H1 (cell line): Measurements from ENCODE around the gene GPX7. TPM values are rescaled to one million over a fixed set of nuclear protein-coding genes. Genes with fewer than 3 reads are reported as not detected.

ENCODE experiments used
- CTCF ChIA-PET: fragments of 300-600 bp; sonication (Branson Sonifier 250); formaldehyde crosslinking; loops from one replicate; lab custom pipeline; 2021; ENCODE audit not compliant: partially characterized antibody; lab: Charles Lee
- POLR2A ChIA-PET: fragments of 300-600 bp; sonication (Branson Sonifier 250); formaldehyde crosslinking; loops from one replicate; lab custom pipeline; 2021; ENCODE audit warnings: inconsistent platforms; ENCODE audit not compliant: partially characterized antibody; lab: Charles Lee
- DNase-seq, 2 experiments: peaks; one replicate each; pipeline versions ENCODE4 v3.0.0 to v3.0.0-alpha.2; 2010 to 2022; ENCODE audit warnings: low spot score in 2 of 2, low read depth in 1 of 2, mixed read lengths in 1 of 2
- FAIRE-seq: peaks from 2 replicates; lab custom pipeline; 2011; peaks lifted over from hg19 to GRCh38; lab: Jason Lieb, UNC
- H2AFZ ChIP-seq: 2 replicates; pipeline ENCODE4 v1.8.1; 2012; ENCODE audit warnings: low read length, inconsistent platforms
- H2AK5ac ChIP-seq: 2 replicates; pipeline ENCODE4 v1.6.1; 2013; ENCODE audit warnings: low read depth, low read length
- H2BK120ac ChIP-seq: replicated peaks from 2 replicates; pipeline ENCODE3; 2013; ENCODE audit warnings: low read depth, low read length, inconsistent platforms
- H2BK12ac ChIP-seq: 2 replicates; pipeline ENCODE4 v1.6.1; 2013; ENCODE audit warnings: low read depth, low read length
- H2BK15ac ChIP-seq: 2 replicates; pipeline ENCODE4 v1.6.1; 2013; ENCODE audit warnings: low read length
- H2BK20ac ChIP-seq: 2 replicates; pipeline ENCODE4 v1.6.1; 2013; ENCODE audit warnings: low read length
- H2BK5ac ChIP-seq: 2 replicates; pipeline ENCODE4 v1.6.1; 2013; ENCODE audit warnings: low read depth, low read length
- H3K14ac ChIP-seq: 2 replicates; pipeline ENCODE4 v1.6.1; 2013; ENCODE audit warnings: inconsistent platforms; ENCODE audit not compliant: insufficient read length
- H3K18ac ChIP-seq: 2 replicates; pipeline ENCODE4 v1.6.1; 2013; ENCODE audit warnings: low read length; ENCODE audit errors: extremely low read depth
- H3K23ac ChIP-seq: 2 replicates; pipeline ENCODE4 v1.6.1; 2013; ENCODE audit warnings: inconsistent platforms; ENCODE audit not compliant: insufficient read length
- H3K23me2 ChIP-seq: 2 replicates; pipeline ENCODE4 v1.6.1; 2013; ENCODE audit warnings: low read depth, low read length
- H3K27ac ChIP-seq: 2 replicates; pipeline ENCODE4 v1.6.1; 2011; ENCODE audit warnings: low read depth, low read length, inconsistent platforms
- H3K27me3 ChIP-seq, 4 experiments: replicated peaks in 1 of 4; 1 replicate in 1 of 4; 2 replicates in 3 of 4; pipeline versions ENCODE4 v1.6.1 to v1.8.1; 2011 to 2013; ENCODE audit warnings: low read length in 3 of 4, mild to moderate bottlenecking in 3 of 4, inconsistent platforms in 2 of 4, mixed read lengths in 2 of 4, moderate library complexity in 1 of 4; ENCODE audit not compliant: control insufficient read depth in 3 of 4, insufficient read depth in 3 of 4; ENCODE audit errors: extremely low read depth in 1 of 4
- H3K36me3 ChIP-seq, 4 experiments: 2 replicates each; pipeline versions ENCODE4 v1.6.1 to v1.8.1; 2011 to 2013; ENCODE audit warnings: mild to moderate bottlenecking in 4 of 4, low read length in 3 of 4, moderate library complexity in 2 of 4, control low read depth in 1 of 4, inconsistent platforms in 1 of 4; ENCODE audit not compliant: insufficient read depth in 4 of 4, control insufficient read depth in 2 of 4
- H3K4ac ChIP-seq: replicated peaks from 2 replicates; pipeline ENCODE3; 2013; ENCODE audit warnings: low read length, low read depth, mixed read lengths, inconsistent platforms; ENCODE audit not compliant: insufficient read length
- H3K4me1 ChIP-seq, 4 experiments: replicated peaks in 1 of 4; 1 replicate in 1 of 4; 2 replicates in 3 of 4; pipeline versions ENCODE4 v1.6.1 to v1.8.1; 2011 to 2013; ENCODE audit warnings: low read length in 3 of 4, inconsistent platforms in 2 of 4, mixed read lengths in 1 of 4; ENCODE audit not compliant: insufficient read depth in 4 of 4, control insufficient read depth in 3 of 4
- H3K4me2 ChIP-seq, 2 experiments: 2 replicates each; pipeline versions ENCODE4 v1.6.1 to v1.8.1; 2011 to 2013; ENCODE audit warnings: low read depth in 2 of 2, low read length in 2 of 2, control low read depth in 1 of 2, inconsistent platforms in 1 of 2, mild to moderate bottlenecking in 1 of 2; ENCODE audit not compliant: insufficient read depth in 1 of 2
- H3K4me3 ChIP-seq, 4 experiments: fragments of 200-600, 300-600 bp in 1 of 4; sonication (generic), shearing (Covaris generic), sonication (Bioruptor Twin) in 1 of 4; 2 replicates each; pipeline versions ENCODE4 v1.5.1 to v1.8.1; 2011 to 2016; ENCODE audit warnings: low read length in 4 of 4, low read depth in 3 of 4, control low read depth in 2 of 4, inconsistent platforms in 2 of 4, mild to moderate bottlenecking in 2 of 4, mixed read lengths in 1 of 4, moderate library complexity in 1 of 4; ENCODE audit not compliant: insufficient read depth in 2 of 4; ENCODE audit errors: extremely low read depth in 1 of 4
- H3K56ac ChIP-seq: replicated peaks from 2 replicates; pipeline ENCODE3; 2013; ENCODE audit warnings: low read depth, mild to moderate bottlenecking, mixed read lengths, low read length, inconsistent platforms; ENCODE audit not compliant: insufficient read length
- H3K79me1 ChIP-seq: 2 replicates; pipeline ENCODE4 v1.6.1; 2013; ENCODE audit warnings: low read depth, low read length, control low read depth
- H3K79me2 ChIP-seq, 2 experiments: 2 replicates each; pipeline versions ENCODE4 v1.6.1 to v1.8.1; 2012 to 2013; ENCODE audit warnings: low read length in 2 of 2, mild to moderate bottlenecking in 2 of 2, inconsistent platforms in 1 of 2; ENCODE audit not compliant: insufficient read depth in 2 of 2, control insufficient read depth in 1 of 2
- H3K9ac ChIP-seq, 4 experiments: replicated peaks in 1 of 4; 1 replicate in 1 of 4; 2 replicates in 3 of 4; pipeline versions ENCODE4 v1.6.1 to v1.8.1; 2011 to 2013; ENCODE audit warnings: low read depth in 3 of 4, low read length in 3 of 4, control low read depth in 2 of 4, mild to moderate bottlenecking in 2 of 4, moderate library complexity in 2 of 4, inconsistent platforms in 1 of 4; ENCODE audit errors: extremely low read depth in 1 of 4
- H3K9me3 ChIP-seq, 2 experiments: 2 replicates each; pipeline versions ENCODE4 v1.6.1 to v1.8.1; 2012 to 2013; ENCODE audit warnings: mild to moderate bottlenecking in 2 of 2, moderate library complexity in 2 of 2, control low read depth in 1 of 2, inconsistent platforms in 1 of 2, low read depth in 1 of 2, low read length in 1 of 2, mixed read lengths in 1 of 2; ENCODE audit not compliant: insufficient read depth in 2 of 2
- H4K20me1 ChIP-seq, 2 experiments: replicated peaks in 1 of 2; 2 replicates each; pipeline versions ENCODE3 to v1.8.1; 2011 to 2013; ENCODE audit warnings: inconsistent platforms in 2 of 2, low read length in 2 of 2, mild to moderate bottlenecking in 1 of 2; ENCODE audit not compliant: insufficient read depth in 2 of 2, control insufficient read depth in 1 of 2
- H4K5ac ChIP-seq: 2 replicates; pipeline ENCODE4 v1.6.1; 2013; ENCODE audit warnings: low read length, low read depth, mixed read lengths, inconsistent platforms; ENCODE audit not compliant: insufficient read length
- H4K8ac ChIP-seq: 2 replicates; pipeline ENCODE4 v1.8.0; 2013; ENCODE audit warnings: mild to moderate bottlenecking, moderate library complexity, low read length, inconsistent platforms; ENCODE audit not compliant: insufficient read depth; ENCODE audit errors: extremely low read depth
- H4K91ac ChIP-seq: replicated peaks from 2 replicates; pipeline ENCODE3; 2013; ENCODE audit warnings: low read length, mixed read lengths, inconsistent platforms; ENCODE audit not compliant: insufficient read length
- BACH1 ChIP-seq: IDR thresholded peaks from 2 replicates; pipeline ENCODE4 v1.6.1; 2012; ENCODE audit warnings: low read length, improper control_type of control experiment
- EZH2 ChIP-seq: fragments of 200-600 bp; sonication (generic); IDR thresholded peaks from 2 replicates; pipeline ENCODE4 v1.7.1; 2012; ENCODE audit warnings: low read depth, mild to moderate bottlenecking, moderate library complexity, low read length, inconsistent platforms; ENCODE audit not compliant: severe bottlenecking
- GABPA ChIP-seq: IDR thresholded peaks from 2 replicates; pipeline ENCODE4 v1.6.1; 2011; ENCODE audit warnings: mild to moderate bottlenecking, low read length, moderate library complexity, borderline replicate concordance; ENCODE audit not compliant: insufficient read depth
- JUND ChIP-seq: IDR thresholded peaks from 2 replicates; pipeline ENCODE4 v1.6.1; 2011; ENCODE audit warnings: mild to moderate bottlenecking, improper control_type of control experiment, low read length
- MAFK ChIP-seq: IDR thresholded peaks from 2 replicates; pipeline ENCODE4 v1.6.1; 2012; ENCODE audit warnings: low read depth, mild to moderate bottlenecking, improper control_type of control experiment, low read length
- PHF8 ChIP-seq: fragments of 200-600 bp; sonication (generic); conservative IDR thresholded peaks from 2 replicates; pipeline ENCODE4 v1.7.1; 2012; ENCODE audit warnings: low read depth, mild to moderate bottlenecking, inconsistent platforms, low read length, moderate library complexity
- POU5F1 ChIP-seq: IDR thresholded peaks from 2 replicates; pipeline ENCODE4 v1.6.1; 2011; ENCODE audit warnings: low read depth, mild to moderate bottlenecking, low read length, moderate library complexity
- RAD21 ChIP-seq, 2 experiments: IDR thresholded peaks in 1 of 2; conservative IDR thresholded peaks in 1 of 2; 2 replicates each; pipeline ENCODE4 v1.6.1; 2011; ENCODE audit warnings: low read depth in 2 of 2, low read length in 2 of 2, improper control_type of control experiment in 1 of 2, inconsistent platforms in 1 of 2, mild to moderate bottlenecking in 1 of 2, moderate library complexity in 1 of 2
- RNF2 ChIP-seq: fragments of 200-900, 300-1000 bp; sonication (generic); IDR thresholded peaks from 2 replicates; pipeline ENCODE4 v1.7.1; 2016; ENCODE audit warnings: borderline replicate concordance, low read depth, mild to moderate bottlenecking, antibody characterized with exemption, low read length; ENCODE audit not compliant: poor library complexity, severe bottlenecking; ENCODE audit errors: missing control alignments
- RXRA ChIP-seq: IDR thresholded peaks from 2 replicates; pipeline ENCODE4 v1.6.1; 2011; ENCODE audit warnings: low read depth, mild to moderate bottlenecking, low read length, moderate library complexity; ENCODE audit not compliant: insufficient read depth
- WGBS, 2 experiments: shearing (Covaris generic) in 1 of 2; methylation state at CpG; one replicate each; pipeline versions ENCODE4 v1.1.6 to v1.1.7; 2013 to 2015; ENCODE audit warnings: low lambda C conversion rate in 2 of 2, mixed read lengths in 2 of 2, inconsistent platforms in 1 of 2, low coverage in 1 of 2, missing lambda C conversion rate in 1 of 2; ENCODE audit not compliant: insufficient replicate concordance in 2 of 2, insufficient coverage in 1 of 2, insufficient read length in 1 of 2; ENCODE audit errors: extremely low coverage in 1 of 2, missing lambda C conversion rate in 1 of 2; 5-methylcytosine and 5-hydroxymethylcytosine counted together
- polyA plus RNA-seq, 7 experiments: library from polyadenylated mRNA; depleted of rRNA in 3 of 7; stranded (reverse) in 5 of 7; unstranded in 2 of 7; fragments of >200 nt in 5 of 7; fragments of 200-250 nt in 2 of 7; gene quantifications; 1 replicate in 5 of 7; 2 replicates in 1 of 7; 4 replicates in 1 of 7; pipeline versions ENCODE4 v1.2.1 to v1.2.3, GENCODE V29; 2011 to 2013; ENCODE audit warnings: missing spikeins in 2 of 7, mixed read lengths in 2 of 7
- total RNA-seq: library from RNA; stranded (reverse); fragmentation: NEBNext Ultra II Directional; extraction: Animal tissue kit (Norgen Biotek cat#: 25700); gene quantifications from 2 replicates; pipeline ENCODE4 v1.2.1, GENCODE V29; 2021

GPX7 gene
- total and polyA plus RNA-seq, 2 of the 8 experiments (the other 6 are each of a cell fraction or from before 2014, with no cell fraction given), result 13.0 to 37.5 TPM

DNA sequence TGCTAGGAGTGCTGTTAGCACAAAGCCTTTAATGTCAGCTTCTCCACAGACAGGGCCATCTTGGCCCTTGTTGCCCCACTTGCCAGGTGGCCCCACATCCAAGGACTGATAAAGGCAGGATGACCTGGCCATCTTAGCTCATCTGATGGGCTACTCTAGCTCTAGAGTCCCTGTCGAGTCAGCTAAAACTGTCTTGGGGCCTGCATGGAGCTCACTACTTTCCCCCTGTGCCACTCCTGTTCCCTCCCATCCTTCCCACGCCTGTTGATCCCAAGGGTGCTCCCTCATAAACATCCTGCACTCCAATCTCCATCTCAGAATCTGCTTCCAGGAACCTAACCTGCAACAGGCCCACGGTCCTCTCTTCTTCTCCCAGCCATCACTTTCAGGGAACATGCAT lies 652 bp upstream of the GPX7 start:
- no peak overlapping the region for H3K9ac ChIP-seq
- H2AFZ ChIP-seq, result peak overlapping the region; percentile 86
- no peak overlapping the region for H3K23ac ChIP-seq
- DNase-seq (no peak), FAIRE-seq (no peak)
- no peaks in the 10 kb centered on the region for H3K79me2 ChIP-seq
- no peak overlapping the region for H3K56ac ChIP-seq
- H2AK5ac ChIP-seq, result no peak overlapping the region
- H3K36me3 ChIP-seq, result no peaks in the 10 kb centered on the region
- no peak overlapping the region for H3K4ac ChIP-seq
- CTCF ChIA-PET, result interaction anchor here (0.7 to 1.2 kb wide), 2 partner anchors 34 to 266 kb away, joined by 3 to 4 read pairs; no protein-coding TSS in a partner anchor
- no peak overlapping the region for H3K14ac ChIP-seq
- no peak overlapping the region for H2BK5ac ChIP-seq
- H3K4me1 ChIP-seq, result peaks cover 0 to 10% (median 2%) of the 10 kb centered on the region in 4 experiments; a peak in 2 of 7 replicates
- H4K91ac ChIP-seq, result no peak overlapping the region
- no peak for TF ChIP-seq JUND
- no peak for TF ChIP-seq RXRA
- TF ChIP-seq RNF2, result no peak
- TF ChIP-seq PHF8, result no peak
- no peak for TF ChIP-seq BACH1
- no peak for TF ChIP-seq MAFK
- TF ChIP-seq POU5F1, result no peak
- TF ChIP-seq GABPA, result no peak
- no peak for TF ChIP-seq EZH2
- no peak for TF ChIP-seq RAD21 (IDR thresholded peaks at IDR 0.05 in 1 of 2, conservative IDR thresholded peaks at IDR 0.05 in 1 of 2; ENCODE audit: low read depth in 2 of 2, low read length in 2 of 2)
- no peak overlapping the region for H4K5ac ChIP-seq
- 74% methylated on average over 3 of the region's 3 CpGs; no CpG with 5 or more reads in 1 of the 2 experiments for WGBS, 2 experiments
- no peaks in the 10 kb centered on the region for H3K79me1 ChIP-seq
- no peak overlapping the region for H2BK15ac ChIP-seq
- peak overlapping the region; percentile 77 to 80 for H3K4me2 ChIP-seq
- no peak overlapping the region for H3K27ac ChIP-seq
- peak overlapping the region in 3 of 4 experiments; percentile 33 to 65 (median 60); a peak in 3 of 8 replicates for H3K4me3 ChIP-seq
- no peak overlapping the region for H2BK12ac ChIP-seq
- H3K27me3 ChIP-seq, result peaks cover 2 to 35% (median 31%) of the 10 kb centered on the region in 4 experiments
- no peaks in the 10 kb centered on the region for H4K20me1 ChIP-seq
- POLR2A ChIA-PET, result interaction anchor here (0.7 to 3.6 kb wide), 9 partner anchors 9 to 73 kb away, joined by 3 to 9 read pairs (median 3); partner anchors contain the start of genes SHISAL2A and TUT4
- H3K9me3 ChIP-seq, result no peaks in the 10 kb centered on the region
- no peak overlapping the region for H4K8ac ChIP-seq
- no peak overlapping the region for H3K18ac ChIP-seq
- H2BK20ac ChIP-seq, result no peak overlapping the region
- peaks cover 8% of the 10 kb centered on the region for H3K23me2 ChIP-seq
- H2BK120ac ChIP-seq, result no peak overlapping the region
